Activated naive CD8-positive, alpha-beta T cell (primary cell): Measurements from ENCODE around the gene RNF138.

Experiments
- H3K27ac Mint-ChIP-seq: one replicate; pipeline ENCODE4 v1.8.0; 2021; ENCODE audit warnings: mixed read lengths
- H3K27me3 Mint-ChIP-seq: one replicate; pipeline ENCODE4 v1.8.0; 2021; ENCODE audit warnings: mixed read lengths
- H3K36me3 Mint-ChIP-seq: one replicate; pipeline ENCODE4 v1.8.0; 2021; ENCODE audit warnings: mixed read lengths
- H3K4me1 Mint-ChIP-seq: one replicate; pipeline ENCODE4 v1.8.0; 2021; ENCODE audit warnings: low read depth, mixed read lengths
- H3K4me3 Mint-ChIP-seq: one replicate; pipeline ENCODE4 v1.8.0; 2021; ENCODE audit warnings: mild to moderate bottlenecking, mixed read lengths
- H3K9me3 Mint-ChIP-seq: one replicate; pipeline ENCODE4 v1.8.0; 2021; ENCODE audit warnings: low read depth, mixed read lengths

Gene RNF138, protein sequence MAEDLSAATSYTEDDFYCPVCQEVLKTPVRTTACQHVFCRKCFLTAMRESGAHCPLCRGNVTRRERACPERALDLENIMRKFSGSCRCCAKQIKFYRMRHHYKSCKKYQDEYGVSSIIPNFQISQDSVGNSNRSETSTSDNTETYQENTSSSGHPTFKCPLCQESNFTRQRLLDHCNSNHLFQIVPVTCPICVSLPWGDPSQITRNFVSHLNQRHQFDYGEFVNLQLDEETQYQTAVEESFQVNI

DNA sequence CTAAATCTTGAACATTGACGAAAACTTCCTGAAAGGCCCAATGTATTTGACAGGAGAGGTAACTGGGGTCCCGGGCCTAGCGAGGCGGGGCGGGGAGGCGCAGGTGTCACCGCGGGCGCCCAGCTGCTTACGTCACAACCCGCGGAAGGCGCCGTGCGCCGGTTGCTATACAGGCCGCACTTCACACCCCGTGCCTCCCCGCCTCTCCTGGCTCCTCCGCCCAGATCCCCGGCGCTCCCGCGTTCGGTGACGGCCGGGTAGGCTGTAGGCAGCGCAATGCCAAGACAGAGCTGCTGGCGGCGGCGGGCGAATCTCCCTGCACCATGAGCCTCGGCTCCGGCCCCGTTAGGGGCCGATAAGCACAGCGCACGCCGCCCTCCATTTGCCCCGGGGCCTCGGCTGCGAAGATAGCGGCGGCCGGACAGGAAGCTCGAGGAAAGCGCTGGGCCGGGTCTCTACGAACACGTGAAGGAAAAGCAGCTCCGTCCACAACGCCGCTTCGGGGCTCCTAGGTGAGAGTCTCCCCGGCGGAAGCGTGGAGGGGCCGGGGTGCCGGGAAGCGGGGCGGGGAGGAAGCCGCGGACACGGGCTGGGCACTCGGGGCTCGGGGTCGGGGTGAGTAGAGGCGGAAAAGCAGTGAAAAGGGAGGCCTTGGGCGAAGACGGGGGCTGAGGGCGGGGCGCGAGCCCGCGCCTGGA is at the start of gene RNF138:
Gene RNF138 (plus strand): TSS at position 151 of the 698 bp plus-strand sequence. CDS start 903 bp downstream, outside the sequence.
- no peaks in the 10 kb centered on the region for H3K27me3 Mint-ChIP-seq
- peaks cover 45% of the 10 kb centered on the region for H3K4me1 Mint-ChIP-seq
- peak within 1 kb of the TSS; percentile 96 for H3K4me3 Mint-ChIP-seq
- peak within 1 kb of the TSS; percentile 98 for H3K27ac Mint-ChIP-seq
- H3K36me3 Mint-ChIP-seq: peaks cover 18% of the 10 kb centered on the region
- no peaks in the 10 kb centered on the region for H3K9me3 Mint-ChIP-seq

DNA sequence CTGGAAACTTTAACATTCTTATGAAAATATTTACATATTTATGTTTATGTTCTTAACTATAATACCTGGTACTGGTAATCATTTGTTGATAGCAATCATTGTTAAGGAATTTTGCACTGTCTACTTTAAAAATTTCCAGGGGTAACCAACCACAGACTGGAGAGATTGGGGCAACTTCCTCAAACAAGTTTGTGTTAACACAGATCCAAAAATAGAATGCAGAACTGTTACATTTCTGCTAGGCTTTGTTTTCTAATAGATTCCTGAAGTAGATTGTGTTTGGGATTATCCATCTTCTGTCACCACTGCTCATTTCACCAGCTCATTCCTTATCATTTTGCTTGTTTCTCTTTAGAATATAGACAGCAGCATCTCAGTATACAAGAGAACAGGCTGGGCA is 49.3 kb upstream of the RNF138 start:
- Mint-ChIP-seq H3K36me3 (peaks cover 14% of the 10 kb centered on the region), H3K4me3 (no peak overlapping the region), H3K27ac (peak overlapping the region; percentile 64), H3K9me3 (no peaks in the 10 kb centered on the region), H3K4me1 (peaks cover 48% of the 10 kb centered on the region), H3K27me3 (no peaks in the 10 kb centered on the region)

DNA sequence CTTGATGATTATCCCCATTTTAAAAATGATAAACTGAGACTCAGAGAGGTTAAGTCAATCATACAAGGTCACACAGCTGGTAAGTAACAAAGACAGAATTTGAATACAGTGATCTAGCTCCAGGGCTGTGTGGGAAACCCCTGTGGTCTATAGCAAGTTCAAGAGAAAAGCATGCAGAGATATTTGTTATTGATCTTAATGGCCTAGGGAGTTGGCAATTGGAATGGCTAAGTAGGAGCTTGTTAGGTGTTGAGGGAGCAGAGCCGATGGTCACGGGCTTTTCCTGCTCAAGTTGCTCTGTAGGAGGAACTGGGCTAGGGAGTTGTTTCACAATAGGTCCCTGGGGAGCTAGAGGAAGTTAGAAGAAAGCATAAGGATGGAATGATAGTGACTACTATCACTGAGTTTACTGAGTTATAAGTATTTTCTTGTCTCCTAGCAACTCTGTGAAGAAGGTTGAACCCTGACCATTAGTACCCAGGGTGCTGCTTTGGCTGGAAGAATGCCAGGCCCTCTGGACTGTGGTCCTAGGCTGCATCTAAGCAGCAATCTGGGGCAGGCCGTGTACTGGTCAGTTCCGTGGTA is 43.1 kb upstream of the RNF138 start:
- H3K27me3 Mint-ChIP-seq: no peaks in the 10 kb centered on the region
- peak overlapping the region; percentile 57 for H3K4me3 Mint-ChIP-seq
- H3K4me1 Mint-ChIP-seq: peaks cover 40% of the 10 kb centered on the region
- peak overlapping the region; percentile 92 for H3K27ac Mint-ChIP-seq
- peaks cover 17% of the 10 kb centered on the region for H3K36me3 Mint-ChIP-seq
- no peaks in the 10 kb centered on the region for H3K9me3 Mint-ChIP-seq

DNA sequence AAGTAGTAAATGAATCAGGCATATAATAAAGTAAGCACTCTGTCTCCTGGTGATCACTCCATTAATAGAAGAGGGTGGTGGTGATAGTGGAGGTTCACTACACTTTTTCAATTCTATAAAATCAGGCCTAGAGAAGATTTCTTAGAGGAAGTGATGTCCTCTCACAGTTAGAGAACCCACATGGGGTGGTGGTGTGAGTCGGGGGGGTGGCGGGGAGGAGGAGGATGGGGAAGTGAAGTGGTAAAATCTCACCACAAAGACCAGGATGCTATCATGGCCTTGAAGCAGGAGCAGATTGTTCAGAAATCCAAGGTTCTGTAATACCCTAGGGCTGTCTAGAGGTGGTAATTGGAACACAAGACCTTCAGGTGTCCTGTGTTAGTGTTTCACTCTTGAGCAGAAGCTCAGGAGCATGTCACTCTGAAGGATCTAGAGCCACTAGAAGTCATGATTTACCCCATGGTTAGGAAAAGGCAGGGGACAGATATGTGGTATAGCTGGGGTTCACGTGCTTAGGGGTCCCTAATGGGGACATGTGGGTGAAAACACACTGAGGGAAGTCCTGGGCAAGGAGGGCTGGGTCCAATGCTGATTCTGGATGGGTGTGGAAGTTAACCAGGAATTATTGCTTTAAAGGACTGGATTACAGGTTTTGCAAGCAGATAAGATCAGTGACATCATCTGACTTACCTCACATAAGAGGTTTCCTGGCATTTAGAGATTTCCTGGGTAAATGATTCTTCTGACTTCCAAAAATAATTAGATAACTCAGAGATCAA is 42.1 kb upstream of the RNF138 start:
- H3K4me1 Mint-ChIP-seq: peaks cover 44% of the 10 kb centered on the region
- peaks cover 16% of the 10 kb centered on the region for H3K36me3 Mint-ChIP-seq
- H3K9me3 Mint-ChIP-seq: no peaks in the 10 kb centered on the region
- H3K27ac Mint-ChIP-seq: peak overlapping the region; percentile 92
- H3K4me3 Mint-ChIP-seq: peak overlapping the region; percentile 57
- no peaks in the 10 kb centered on the region for H3K27me3 Mint-ChIP-seq

DNA sequence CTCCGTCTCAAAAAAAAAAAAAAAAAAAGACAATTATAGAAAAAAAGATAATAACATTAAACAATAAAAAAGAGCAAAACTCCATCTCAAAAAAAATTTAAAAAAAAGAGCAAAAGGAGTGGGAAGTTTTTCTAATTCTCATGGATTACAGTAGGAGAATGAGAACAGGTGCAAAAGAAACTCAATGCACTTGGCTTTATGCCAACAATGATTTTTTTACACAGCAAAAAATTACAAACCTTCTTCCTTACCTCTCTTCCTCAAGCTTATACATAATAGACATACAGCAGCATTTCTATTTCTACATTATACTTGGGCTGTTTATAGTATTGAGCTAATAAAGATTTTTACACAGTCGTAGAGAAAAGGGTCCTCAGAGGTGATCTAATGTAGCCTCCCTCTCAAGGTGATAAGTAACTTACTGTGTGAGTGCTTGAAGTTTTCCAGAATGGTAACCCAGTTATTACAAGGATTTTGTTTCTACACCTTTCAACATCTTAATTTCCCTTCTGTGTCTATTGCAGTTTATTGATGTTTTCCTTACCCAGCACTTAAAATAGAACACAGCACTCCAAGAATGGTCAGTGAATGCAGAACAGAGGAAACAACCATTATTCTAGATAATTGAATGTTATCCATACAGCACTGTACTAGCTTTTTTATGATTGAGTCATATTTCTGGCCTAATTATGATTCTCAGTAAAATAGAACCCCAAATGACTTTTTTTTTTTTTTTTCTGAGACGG is 34.9 kb upstream of the RNF138 start:
- no peak overlapping the region for H3K4me3 Mint-ChIP-seq
- H3K27me3 Mint-ChIP-seq: no peaks in the 10 kb centered on the region
- H3K9me3 Mint-ChIP-seq: no peaks in the 10 kb centered on the region
- H3K27ac Mint-ChIP-seq: peak overlapping the region; percentile 35
- peaks cover 55% of the 10 kb centered on the region for H3K4me1 Mint-ChIP-seq
- H3K36me3 Mint-ChIP-seq: peaks cover 24% of the 10 kb centered on the region

DNA sequence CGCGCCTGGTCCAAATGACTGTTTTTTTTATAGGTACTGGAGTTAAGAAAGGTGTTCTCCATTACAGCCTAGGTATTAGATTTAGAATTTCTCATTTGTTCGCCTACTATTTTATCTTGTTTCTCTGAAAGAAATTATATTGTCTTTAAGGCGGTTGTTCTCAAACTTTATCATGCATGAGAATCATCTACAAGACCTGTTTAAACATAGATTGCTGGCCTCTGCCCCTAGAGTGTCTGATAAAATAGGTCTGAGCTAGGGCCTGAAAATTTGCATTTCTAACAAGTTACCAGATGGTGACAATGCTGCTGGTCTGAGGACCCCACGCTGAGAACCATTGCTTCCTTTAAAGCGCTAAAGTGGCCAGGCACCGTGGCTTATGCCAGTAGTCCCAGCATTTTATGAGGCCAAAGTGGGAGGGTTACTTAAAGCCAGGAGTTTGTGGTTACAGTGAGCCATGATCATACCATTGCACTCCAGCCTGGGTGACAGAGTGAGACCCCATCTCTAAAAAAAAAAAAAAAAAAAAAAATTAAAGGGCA is 34.0 kb upstream of the RNF138 start:
- Mint-ChIP-seq H3K36me3 (peaks cover 23% of the 10 kb centered on the region), H3K27ac (no peak overlapping the region), H3K27me3 (no peaks in the 10 kb centered on the region), H3K4me1 (peaks cover 49% of the 10 kb centered on the region), H3K9me3 (no peaks in the 10 kb centered on the region), H3K4me3 (no peak overlapping the region)

DNA sequence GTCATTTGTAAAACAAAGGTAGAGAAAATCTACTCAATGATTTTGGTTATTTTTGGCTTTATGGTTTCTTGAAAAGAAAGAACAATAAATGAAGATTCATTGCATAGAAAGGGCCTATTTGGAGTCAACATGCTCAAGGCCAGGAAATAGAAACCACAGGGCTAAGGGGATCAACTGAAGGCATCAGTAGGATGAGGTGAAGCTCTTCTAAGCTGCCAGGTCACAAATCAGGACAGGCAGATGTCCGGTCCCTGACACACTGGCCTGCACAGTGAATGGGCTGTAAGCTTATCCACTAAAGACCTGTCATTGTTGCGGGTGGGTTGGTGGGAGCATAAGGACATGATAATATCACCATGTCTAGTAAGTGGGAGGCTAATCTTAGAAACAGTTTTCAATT is 31.6 kb upstream of the RNF138 start:
- peaks cover 23% of the 10 kb centered on the region for H3K36me3 Mint-ChIP-seq
- H3K27me3 Mint-ChIP-seq: no peaks in the 10 kb centered on the region
- H3K9me3 Mint-ChIP-seq: no peaks in the 10 kb centered on the region
- peaks cover 46% of the 10 kb centered on the region for H3K4me1 Mint-ChIP-seq
- H3K27ac Mint-ChIP-seq: peak overlapping the region; percentile 64
- H3K4me3 Mint-ChIP-seq: no peak overlapping the region

DNA sequence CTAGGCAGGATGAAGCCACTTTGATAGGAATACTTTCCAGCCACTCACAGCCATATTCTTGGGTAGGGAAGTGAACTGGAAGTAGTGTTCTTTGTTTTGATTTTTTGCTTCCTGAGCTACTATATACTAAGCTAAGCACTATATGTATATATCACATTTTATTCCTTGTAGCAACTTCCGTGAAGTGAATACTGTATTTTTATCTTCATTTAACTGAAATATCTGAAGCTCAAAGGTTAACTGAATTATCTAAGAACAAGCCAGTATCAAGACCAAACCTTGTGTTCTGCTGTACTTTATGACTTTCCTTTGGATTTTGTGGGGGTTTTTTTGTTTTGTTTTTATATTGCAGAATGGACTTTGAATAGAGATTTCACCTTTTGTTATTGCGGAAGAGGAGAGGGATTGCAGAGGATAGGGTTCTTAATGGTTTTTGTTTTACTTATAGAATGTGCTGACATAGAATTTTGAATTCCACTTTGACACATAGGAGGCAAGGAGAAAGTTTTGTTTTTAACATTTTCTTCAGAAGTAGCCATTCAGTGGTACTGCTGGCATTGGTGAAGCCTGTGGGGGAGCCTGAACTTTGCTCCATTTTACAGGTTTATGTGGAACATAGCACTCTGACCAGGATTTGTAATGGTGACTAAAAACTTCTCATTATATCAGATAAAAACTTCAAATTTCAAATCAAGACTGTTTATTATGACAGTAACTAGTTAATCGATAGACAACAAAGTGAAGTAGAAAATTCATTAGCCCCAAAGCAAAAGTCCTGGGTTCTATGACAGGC is 24.1 kb upstream of the RNF138 start:
- Mint-ChIP-seq H3K9me3 (no peaks in the 10 kb centered on the region), H3K27me3 (no peaks in the 10 kb centered on the region), H3K36me3 (peaks cover 4% of the 10 kb centered on the region), H3K27ac (peak overlapping the region; percentile 75), H3K4me3 (no peak overlapping the region), H3K4me1 (peaks cover 13% of the 10 kb centered on the region)

DNA sequence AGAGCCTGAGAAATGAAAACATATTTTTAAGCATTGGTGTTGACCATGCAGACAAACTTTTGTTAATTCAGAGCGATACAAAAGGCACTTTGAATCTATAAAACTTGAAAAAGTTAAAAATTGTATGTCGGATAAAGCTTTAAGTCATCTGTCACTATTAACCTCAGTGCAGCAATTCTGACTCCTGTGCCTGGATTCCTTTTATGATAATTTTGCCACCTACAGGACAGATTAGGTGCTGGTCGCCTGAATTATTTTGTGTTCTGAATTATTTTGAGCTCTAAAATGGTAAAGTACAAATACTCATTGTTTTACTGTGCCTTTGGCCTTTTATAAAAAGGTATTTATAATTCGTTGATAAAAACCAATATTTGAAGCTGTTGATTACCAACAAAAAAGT is 19.4 kb upstream of the RNF138 start:
- peaks cover 4% of the 10 kb centered on the region for H3K36me3 Mint-ChIP-seq

DNA sequence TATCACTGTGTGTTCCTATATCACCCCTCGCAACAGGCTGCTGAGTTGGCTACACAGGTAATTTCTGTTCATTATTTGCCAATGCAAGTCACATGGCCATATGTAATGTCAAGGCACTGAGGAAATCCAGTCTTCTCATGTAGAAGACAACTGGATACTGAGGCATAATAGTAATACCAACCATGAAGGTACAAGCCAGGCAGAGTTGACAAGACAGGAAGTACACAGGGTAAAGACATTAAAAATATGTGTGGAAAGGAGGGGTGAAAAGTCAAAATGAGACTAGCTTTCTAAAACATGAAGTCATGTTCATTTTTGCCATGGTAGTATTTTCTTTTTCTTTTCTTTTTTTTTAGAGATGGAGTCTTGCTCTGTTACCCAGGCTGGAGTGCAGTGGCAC is 17.5 kb upstream of the RNF138 start:
- Mint-ChIP-seq H3K9me3 (no peaks in the 10 kb centered on the region), H3K4me3 (no peak overlapping the region), H3K4me1 (peaks cover 13% of the 10 kb centered on the region), H3K27me3 (no peaks in the 10 kb centered on the region), H3K36me3 (peaks cover 2% of the 10 kb centered on the region), H3K27ac (peak overlapping the region; percentile 75)

More for the DNA sequence above, 19.4 kb upstream of the RNF138 start:
- Mint-ChIP-seq H3K4me1 (peaks cover 16% of the 10 kb centered on the region), H3K4me3 (no peak overlapping the region), H3K27ac (no peak overlapping the region), H3K9me3 (no peaks in the 10 kb centered on the region), H3K27me3 (no peaks in the 10 kb centered on the region)

DNA sequence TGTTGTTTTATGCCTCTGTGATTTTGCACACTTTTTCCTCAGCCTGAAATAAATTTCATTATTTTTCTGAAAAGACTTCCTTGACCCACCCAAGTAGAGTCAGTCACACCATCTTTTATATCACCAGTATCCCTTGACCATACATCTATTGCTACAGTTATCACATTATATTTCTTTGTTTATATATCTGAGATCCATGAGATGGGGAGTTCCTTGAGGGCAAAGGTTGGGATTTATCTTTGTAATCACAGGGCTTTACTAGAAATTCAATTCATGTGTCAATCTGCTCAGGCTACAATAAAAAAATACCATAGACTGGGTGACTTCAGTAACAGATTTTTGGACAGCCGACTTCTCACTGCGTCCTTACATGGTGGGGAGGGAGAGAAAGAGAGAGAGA is 12.8 kb upstream of the RNF138 start:
- no peak overlapping the region for H3K27ac Mint-ChIP-seq
- H3K4me3 Mint-ChIP-seq: no peak overlapping the region
- peaks cover 9% of the 10 kb centered on the region for H3K4me1 Mint-ChIP-seq
- peaks cover 5% of the 10 kb centered on the region for H3K36me3 Mint-ChIP-seq
- no peaks in the 10 kb centered on the region for H3K27me3 Mint-ChIP-seq
- H3K9me3 Mint-ChIP-seq: no peaks in the 10 kb centered on the region

DNA sequence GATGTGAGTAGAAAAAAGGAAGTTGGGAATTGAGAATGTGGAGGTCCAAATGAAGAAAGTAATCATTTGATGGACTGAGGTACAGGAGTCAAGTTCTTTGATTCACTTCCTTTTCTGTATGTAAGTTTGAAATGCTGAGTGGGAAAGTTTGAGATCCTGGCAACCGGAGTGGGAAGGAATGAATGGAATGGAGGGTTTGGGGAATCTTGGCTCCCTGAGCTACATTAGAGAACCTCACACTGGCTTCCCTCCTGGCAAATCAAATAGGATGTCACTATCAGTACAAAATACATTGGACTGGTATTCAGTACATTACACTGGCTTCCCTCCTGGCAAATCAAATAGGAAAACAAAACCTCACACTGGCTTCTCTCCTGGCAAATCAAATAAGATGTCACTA is 9.8 kb upstream of the RNF138 start:
- H3K27me3 Mint-ChIP-seq: no peaks in the 10 kb centered on the region
- H3K27ac Mint-ChIP-seq: no peak overlapping the region
- no peaks in the 10 kb centered on the region for H3K9me3 Mint-ChIP-seq
- peaks cover 25% of the 10 kb centered on the region for H3K4me1 Mint-ChIP-seq
- peaks cover 3% of the 10 kb centered on the region for H3K36me3 Mint-ChIP-seq
- no peak overlapping the region for H3K4me3 Mint-ChIP-seq

DNA sequence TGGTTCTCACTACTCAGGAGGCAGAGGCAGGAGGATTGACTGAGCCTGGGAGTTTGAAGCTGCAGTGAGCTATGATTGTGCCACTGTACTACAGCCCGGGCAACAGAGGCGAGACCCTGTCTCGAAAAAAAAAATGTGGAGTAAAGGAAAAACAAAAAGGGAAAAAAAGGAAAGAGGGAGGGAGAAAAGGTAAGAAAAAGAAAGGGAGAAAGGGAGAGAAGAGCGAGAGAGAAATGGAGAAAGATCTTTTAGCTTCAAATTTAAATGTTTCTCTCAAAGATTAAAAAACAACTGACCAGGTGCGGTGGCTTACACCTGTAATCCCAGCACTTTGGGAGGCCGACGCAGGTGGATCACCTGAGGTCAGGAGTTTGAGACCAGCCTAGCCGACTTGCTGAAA is 7.9 kb upstream of the RNF138 start:
- Mint-ChIP-seq H3K4me3 (no peak overlapping the region), H3K36me3 (peaks cover 3% of the 10 kb centered on the region), H3K27ac (peak overlapping the region; percentile 92), H3K27me3 (no peaks in the 10 kb centered on the region), H3K4me1 (peaks cover 31% of the 10 kb centered on the region), H3K9me3 (no peaks in the 10 kb centered on the region)
